GM12878 (cell line): ENCODE results near the gene ALG5.

ENCODE experiments used
- CBFB ChIP-seq: IDR thresholded peaks from 2 replicates; pipeline ENCODE4 v1.6.1; 2016; ENCODE audit warnings: antibody characterized with exemption, low read depth
- DPF2 ChIP-seq: fragments of 450-650 bp; IDR thresholded peaks from 2 replicates; pipeline ENCODE4 v1.6.1; 2017; ENCODE audit warnings: mild to moderate bottlenecking
- E2F4 ChIP-seq: IDR thresholded peaks from 2 replicates; pipeline ENCODE4 v1.6.1; 2012; ENCODE audit warnings: low read depth, low read length, improper control_type of control experiment
- HCFC1 ChIP-seq: fragments of 150-350 bp; IDR thresholded peaks from 2 replicates; pipeline ENCODE4 v1.6.1; 2014; ENCODE audit warnings: low read length
- HDAC2 ChIP-seq: fragments of 200-600 bp; sonication (generic); IDR thresholded peaks from 2 replicates; pipeline ENCODE4 v1.6.1; 2017
- POLR2A ChIP-seq: IDR thresholded peaks from 2 replicates; pipeline ENCODE4 v1.6.1; 2011; ENCODE audit warnings: low read depth, mild to moderate bottlenecking, low read length
- POLR2AphosphoS5 ChIP-seq: IDR thresholded peaks from 2 replicates; pipeline ENCODE4 v1.6.1; 2011; ENCODE audit warnings: mild to moderate bottlenecking, low read length, inconsistent platforms
- TAF1 ChIP-seq: IDR thresholded peaks from 2 replicates; pipeline ENCODE4 v1.6.1; 2011; ENCODE audit warnings: mild to moderate bottlenecking, low read depth, low read length, borderline replicate concordance
- TBL1XR1 ChIP-seq: IDR thresholded peaks from 2 replicates; pipeline ENCODE4 v1.6.1; 2012; ENCODE audit warnings: low read depth, low read length, improper control_type of control experiment
- TF ChIP-seq, protein P1 (sequence below), 3 experiments: IDR thresholded peaks in 2 of 3; conservative IDR thresholded peaks in 1 of 3; 2 replicates each; pipeline ENCODE4 v1.5.1; 2011; ENCODE audit warnings: low read depth in 3 of 3, low read length in 3 of 3, mild to moderate bottlenecking in 3 of 3, control low read depth in 2 of 3, moderate library complexity in 2 of 3, inconsistent platforms in 1 of 3, mixed read lengths in 1 of 3; ENCODE audit not compliant: control insufficient read depth in 2 of 3, insufficient read depth in 1 of 3; ENCODE audit errors: extremely low read depth in 1 of 3
- TF ChIP-seq, protein P2 (sequence below): IDR thresholded peaks from 2 replicates; pipeline ENCODE4 v1.6.1; 2012; ENCODE audit warnings: low read depth, low read length, improper control_type of control experiment

DNA sequence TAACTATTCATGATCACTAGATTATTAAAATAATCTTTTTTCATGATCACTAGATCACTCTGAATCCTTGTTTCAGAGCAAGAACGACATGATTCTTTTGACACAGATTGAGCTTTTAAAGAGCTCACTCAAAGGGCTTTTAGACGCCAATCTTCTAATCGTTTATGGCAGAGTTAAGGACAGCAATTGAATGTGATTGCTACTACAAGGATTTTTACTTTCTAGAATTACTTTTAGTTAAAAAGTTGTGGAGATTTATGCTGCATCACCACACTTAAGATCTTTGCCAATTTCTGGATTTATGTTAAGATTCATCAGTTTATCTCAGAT, 2.7 kb upstream of the ALG5 start:
- TF ChIP-seq TAF1 (no peak), E2F4 (no peak), CBFB (no peak), HCFC1 (no peak), TBL1XR1 (no peak), HDAC2 (no peak), DPF2 (no peak), POLR2AphosphoS5 (no peak), POLR2A (no peak)
- TF ChIP-seq, protein P1, sequence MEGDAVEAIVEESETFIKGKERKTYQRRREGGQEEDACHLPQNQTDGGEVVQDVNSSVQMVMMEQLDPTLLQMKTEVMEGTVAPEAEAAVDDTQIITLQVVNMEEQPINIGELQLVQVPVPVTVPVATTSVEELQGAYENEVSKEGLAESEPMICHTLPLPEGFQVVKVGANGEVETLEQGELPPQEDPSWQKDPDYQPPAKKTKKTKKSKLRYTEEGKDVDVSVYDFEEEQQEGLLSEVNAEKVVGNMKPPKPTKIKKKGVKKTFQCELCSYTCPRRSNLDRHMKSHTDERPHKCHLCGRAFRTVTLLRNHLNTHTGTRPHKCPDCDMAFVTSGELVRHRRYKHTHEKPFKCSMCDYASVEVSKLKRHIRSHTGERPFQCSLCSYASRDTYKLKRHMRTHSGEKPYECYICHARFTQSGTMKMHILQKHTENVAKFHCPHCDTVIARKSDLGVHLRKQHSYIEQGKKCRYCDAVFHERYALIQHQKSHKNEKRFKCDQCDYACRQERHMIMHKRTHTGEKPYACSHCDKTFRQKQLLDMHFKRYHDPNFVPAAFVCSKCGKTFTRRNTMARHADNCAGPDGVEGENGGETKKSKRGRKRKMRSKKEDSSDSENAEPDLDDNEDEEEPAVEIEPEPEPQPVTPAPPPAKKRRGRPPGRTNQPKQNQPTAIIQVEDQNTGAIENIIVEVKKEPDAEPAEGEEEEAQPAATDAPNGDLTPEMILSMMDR (IDR thresholded peaks at IDR 0.05 in 2 of 3, conservative IDR thresholded peaks at IDR 0.05 in 1 of 3; ENCODE audit: control insufficient read depth in 2 of 3, extremely low read depth in 1 of 3, insufficient read depth in 1 of 3, low read depth in 3 of 3, low read length in 3 of 3), result no peak
- TF ChIP-seq, protein P2, sequence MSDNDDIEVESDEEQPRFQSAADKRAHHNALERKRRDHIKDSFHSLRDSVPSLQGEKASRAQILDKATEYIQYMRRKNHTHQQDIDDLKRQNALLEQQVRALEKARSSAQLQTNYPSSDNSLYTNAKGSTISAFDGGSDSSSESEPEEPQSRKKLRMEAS, result no peak
